NCI-H526 (cell line): Measurements from ENCODE around the gene EFCAB9.

Experiments
- DNase-seq, 2 experiments: peaks; one replicate each; lab custom pipeline; 2025; lab: John Stamatoyannopoulos, UW

The EFCAB9 gene

GRCh38 chr5:172235827-172236736 lies 42.1 kb downstream of the EFCAB9 start:
- DNase-seq: peak in 1 of 2 experiments; percentile 22

GRCh38 chr5:172238334-172238733 lies 44.4 kb downstream of the EFCAB9 start:
- DNase-seq: no peak

GRCh38 chr5:172243302-172243701 lies 49.3 kb downstream of the EFCAB9 start:
- DNase-seq: no peak

- no peak for DNase-seq
Observed at GRCh38 chr5:172245046-172245445, 51.1 kb downstream of the EFCAB9 start.

GRCh38 chr5:172245703-172246125 lies 51.7 kb downstream of the EFCAB9 start:
- no peak for DNase-seq

- no peak for DNase-seq
Observed at GRCh38 chr5:172248637-172249036, 54.7 kb downstream of the EFCAB9 start.

GRCh38 chr5:172251419-172251818 lies 57.4 kb downstream of the EFCAB9 start:
- no peak for DNase-seq

- no peak for DNase-seq
Observed at GRCh38 chr5:172252501-172252900, 58.5 kb downstream of the EFCAB9 start.
